ENCODE data around the gene TNFAIP6. TPM values are rescaled to one million over a fixed set of nuclear protein-coding genes. Genes with fewer than 3 reads are reported as not detected.

Gene TNFAIP6
- total RNA-seq, 1 donor from 2014 or later: 2.0 TPM

GRCh38 chr2:151361674-151362370, 4.4 kb downstream of the TNFAIP6 start:
- TF ChIP-seq POLR2AphosphoS5 (IDR thresholded peaks at IDR 0.05; ENCODE audit: insufficient read depth in 1 of 2, low read depth in 1 of 2) (no peak), CTCF (IDR thresholded peaks at IDR 0.05) (no peak), POLR2A (IDR thresholded peaks at IDR 0.05) (no peak)
- Histone ChIP-seq H3K9me3 (no peaks in the 10 kb centered on the region), H3K27ac (no peak overlapping the region), H3K4me1 (no peaks in the 10 kb centered on the region), H3K4me3 (no peak overlapping the region), H3K36me3 (no peaks in the 10 kb centered on the region), H3K27me3 (no peaks in the 10 kb centered on the region)
- intact Hi-C loops (cut with DNase I): no loop called here
- no peak for DNase-seq (ENCODE audit: extremely low spot score in 2 of 2)

DNA sequence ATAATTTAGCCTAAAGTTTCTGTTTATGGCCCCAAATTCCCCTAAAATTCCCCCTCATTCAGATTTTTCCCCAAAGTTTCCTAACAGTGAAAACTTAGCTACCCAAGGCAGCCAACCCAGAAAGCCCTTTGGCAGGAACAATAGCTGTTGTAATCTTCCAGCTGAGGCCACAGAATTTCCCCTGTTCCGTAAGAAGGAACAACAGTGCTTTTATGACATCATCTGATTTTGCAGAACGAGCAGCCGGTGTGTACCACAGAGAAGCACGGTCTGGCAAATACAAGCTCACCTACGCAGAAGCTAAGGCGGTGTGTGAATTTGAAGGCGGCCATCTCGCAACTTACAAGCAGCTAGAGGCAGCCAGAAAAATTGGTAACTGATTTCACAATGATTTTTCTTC, 6.3 kb downstream of the TNFAIP6 start:
- H3K4me3 ChIP-seq: no peak overlapping the region
- H3K9me3 ChIP-seq: no peaks in the 10 kb centered on the region
- no peak overlapping the region for H3K27ac ChIP-seq
- TF ChIP-seq POLR2A (IDR thresholded peaks at IDR 0.05) (no peak), CTCF (IDR thresholded peaks at IDR 0.05) (no peak), POLR2AphosphoS5 (IDR thresholded peaks at IDR 0.05; ENCODE audit: insufficient read depth in 1 of 2, low read depth in 1 of 2) (no peak)
- DNase-seq (ENCODE audit: extremely low spot score in 2 of 2): peak in 1 of 2 donors; percentile 87
- H3K4me1 ChIP-seq: no peaks in the 10 kb centered on the region
- intact Hi-C loops (cut with DNase I): no loop called here
- no peaks in the 10 kb centered on the region for H3K36me3 ChIP-seq
- no peaks in the 10 kb centered on the region for H3K27me3 ChIP-seq

GRCh38 chr2:151367571-151367970, 10.2 kb downstream of the TNFAIP6 start:
- H3K36me3 ChIP-seq: no peaks in the 10 kb centered on the region
- intact Hi-C loops (cut with DNase I): no loop called here
- no peaks in the 10 kb centered on the region for H3K4me1 ChIP-seq
- no peaks in the 10 kb centered on the region for H3K27me3 ChIP-seq
- no peak overlapping the region for H3K27ac ChIP-seq
- DNase-seq (ENCODE audit: extremely low spot score in 2 of 2): no peak
- no peaks in the 10 kb centered on the region for H3K9me3 ChIP-seq
- TF ChIP-seq POLR2A (IDR thresholded peaks at IDR 0.05) (no peak), CTCF (IDR thresholded peaks at IDR 0.05) (no peak), POLR2AphosphoS5 (IDR thresholded peaks at IDR 0.05; ENCODE audit: insufficient read depth in 1 of 2, low read depth in 1 of 2) (no peak)
- H3K4me3 ChIP-seq: no peak overlapping the region

DNA sequence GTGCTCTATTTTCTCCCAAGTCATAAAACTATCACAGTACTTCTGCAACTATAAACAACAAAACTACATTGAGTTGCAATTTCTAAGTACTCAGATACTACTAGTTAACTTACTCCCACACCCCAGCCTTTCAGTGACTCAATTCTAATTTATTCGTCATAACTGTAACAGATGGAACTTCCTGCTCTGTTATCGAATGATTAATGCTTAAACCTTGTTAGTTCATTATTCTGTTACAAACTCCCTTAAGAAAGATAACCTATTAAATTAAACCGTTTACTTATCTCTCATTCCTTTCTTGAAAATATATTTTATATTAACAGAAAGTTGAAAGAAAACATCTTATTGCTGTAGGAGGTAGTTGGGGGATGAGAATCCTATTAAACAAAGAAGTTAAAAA, 17.0 kb downstream of the TNFAIP6 start:
- no peak overlapping the region for H3K4me3 ChIP-seq
- intact Hi-C loops (cut with DNase I): no loop called here
- H3K27me3 ChIP-seq: no peaks in the 10 kb centered on the region
- no peaks in the 10 kb centered on the region for H3K4me1 ChIP-seq
- TF ChIP-seq POLR2AphosphoS5 (IDR thresholded peaks at IDR 0.05; ENCODE audit: insufficient read depth in 1 of 2, low read depth in 1 of 2) (no peak), CTCF (IDR thresholded peaks at IDR 0.05) (no peak), POLR2A (IDR thresholded peaks at IDR 0.05) (no peak)
- no peaks in the 10 kb centered on the region for H3K9me3 ChIP-seq
- H3K27ac ChIP-seq: no peak overlapping the region
- H3K36me3 ChIP-seq: no peaks in the 10 kb centered on the region
- DNase-seq (ENCODE audit: extremely low spot score in 2 of 2): no peak

DNA sequence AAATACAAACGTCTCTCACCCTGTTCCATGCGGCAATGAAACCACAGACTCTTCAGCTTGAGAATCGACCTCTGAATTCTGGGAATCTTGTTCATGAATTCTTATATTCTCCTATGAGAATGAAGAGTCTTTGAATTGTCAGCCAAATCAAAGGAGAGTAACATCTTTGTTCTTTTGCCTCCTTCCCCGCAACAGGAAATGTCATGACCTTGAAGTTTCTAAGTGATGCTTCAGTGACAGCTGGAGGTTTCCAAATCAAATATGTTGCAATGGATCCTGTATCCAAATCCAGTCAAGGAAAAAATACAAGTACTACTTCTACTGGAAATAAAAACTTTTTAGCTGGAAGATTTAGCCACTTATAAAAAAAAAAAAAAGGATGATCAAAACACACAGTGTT, 21.8 kb downstream of the TNFAIP6 start:
- no peak overlapping the region for H3K27ac ChIP-seq
- H3K9me3 ChIP-seq: no peaks in the 10 kb centered on the region
- H3K4me3 ChIP-seq: no peak overlapping the region
- H3K36me3 ChIP-seq: no peaks in the 10 kb centered on the region
- no peaks in the 10 kb centered on the region for H3K4me1 ChIP-seq
- no peak for DNase-seq (ENCODE audit: extremely low spot score in 2 of 2)
- H3K27me3 ChIP-seq: no peaks in the 10 kb centered on the region
- no peak for TF ChIP-seq POLR2AphosphoS5 (IDR thresholded peaks at IDR 0.05; ENCODE audit: insufficient read depth in 1 of 2, low read depth in 1 of 2)
- no peak for TF ChIP-seq POLR2A (IDR thresholded peaks at IDR 0.05)
- TF ChIP-seq CTCF (IDR thresholded peaks at IDR 0.05): no peak
- intact Hi-C loops (cut with DNase I): no loop called here
